ENCODE measurements around the gene NANOG.

DNA sequence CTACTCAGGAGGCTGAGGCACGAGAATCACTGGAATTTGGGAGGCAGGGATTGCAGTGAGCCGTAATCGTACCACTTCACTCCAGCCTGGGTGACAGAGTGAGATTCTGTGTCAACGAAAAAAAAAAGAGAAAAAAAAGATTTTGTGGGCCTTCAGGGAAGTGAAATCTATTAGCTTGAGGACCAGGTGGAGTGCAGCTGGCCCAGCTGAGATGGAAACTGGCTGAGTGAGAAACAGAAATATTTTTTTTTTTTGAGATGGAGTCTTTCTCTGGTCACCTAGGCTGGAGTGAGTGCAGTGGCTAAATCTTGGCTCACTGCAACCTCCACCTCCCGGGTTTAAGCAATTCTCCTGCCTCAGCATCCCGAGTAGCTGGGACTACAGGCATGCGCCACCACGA is 39.8 kb upstream of the NANOG start:
- no peak for TF ChIP-seq TAF1 (IDR thresholded peaks at IDR 0.05; ENCODE audit: borderline replicate concordance, insufficient read depth, low read length)
- TF ChIP-seq, protein P1, sequence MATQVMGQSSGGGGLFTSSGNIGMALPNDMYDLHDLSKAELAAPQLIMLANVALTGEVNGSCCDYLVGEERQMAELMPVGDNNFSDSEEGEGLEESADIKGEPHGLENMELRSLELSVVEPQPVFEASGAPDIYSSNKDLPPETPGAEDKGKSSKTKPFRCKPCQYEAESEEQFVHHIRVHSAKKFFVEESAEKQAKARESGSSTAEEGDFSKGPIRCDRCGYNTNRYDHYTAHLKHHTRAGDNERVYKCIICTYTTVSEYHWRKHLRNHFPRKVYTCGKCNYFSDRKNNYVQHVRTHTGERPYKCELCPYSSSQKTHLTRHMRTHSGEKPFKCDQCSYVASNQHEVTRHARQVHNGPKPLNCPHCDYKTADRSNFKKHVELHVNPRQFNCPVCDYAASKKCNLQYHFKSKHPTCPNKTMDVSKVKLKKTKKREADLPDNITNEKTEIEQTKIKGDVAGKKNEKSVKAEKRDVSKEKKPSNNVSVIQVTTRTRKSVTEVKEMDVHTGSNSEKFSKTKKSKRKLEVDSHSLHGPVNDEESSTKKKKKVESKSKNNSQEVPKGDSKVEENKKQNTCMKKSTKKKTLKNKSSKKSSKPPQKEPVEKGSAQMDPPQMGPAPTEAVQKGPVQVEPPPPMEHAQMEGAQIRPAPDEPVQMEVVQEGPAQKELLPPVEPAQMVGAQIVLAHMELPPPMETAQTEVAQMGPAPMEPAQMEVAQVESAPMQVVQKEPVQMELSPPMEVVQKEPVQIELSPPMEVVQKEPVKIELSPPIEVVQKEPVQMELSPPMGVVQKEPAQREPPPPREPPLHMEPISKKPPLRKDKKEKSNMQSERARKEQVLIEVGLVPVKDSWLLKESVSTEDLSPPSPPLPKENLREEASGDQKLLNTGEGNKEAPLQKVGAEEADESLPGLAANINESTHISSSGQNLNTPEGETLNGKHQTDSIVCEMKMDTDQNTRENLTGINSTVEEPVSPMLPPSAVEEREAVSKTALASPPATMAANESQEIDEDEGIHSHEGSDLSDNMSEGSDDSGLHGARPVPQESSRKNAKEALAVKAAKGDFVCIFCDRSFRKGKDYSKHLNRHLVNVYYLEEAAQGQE (IDR thresholded peaks at IDR 0.05; ENCODE audit: insufficient read depth in 1 of 2, low read depth in 2 of 2, low read length in 2 of 2), result no peak
- no peak for TF ChIP-seq SIN3A (IDR thresholded peaks at IDR 0.05; ENCODE audit: borderline replicate concordance, insufficient read depth, low read length)
- no peak for TF ChIP-seq POLR2AphosphoS5 (IDR thresholded peaks at IDR 0.05; ENCODE audit: low read depth, low read length)
- TF ChIP-seq FOXP2 (optimal IDR thresholded peaks at IDR 0.05; ENCODE audit: borderline replicate concordance, extremely low read depth, extremely low read length, insufficient read depth), result no peak
